Mammary microvascular endothelial cell (primary cell): ENCODE results near the gene RASGRP4. TPM values are rescaled to one million over a fixed set of nuclear protein-coding genes. Genes with fewer than 3 reads are reported as not detected.

Source experiments
- total RNA-seq: library from RNA; depleted of rRNA; stranded (reverse); fragments of >200 nt; gene quantifications from 2 replicates; pipeline ENCODE4 v1.2.3, GENCODE V29; 2015

RASGRP4 gene, protein sequence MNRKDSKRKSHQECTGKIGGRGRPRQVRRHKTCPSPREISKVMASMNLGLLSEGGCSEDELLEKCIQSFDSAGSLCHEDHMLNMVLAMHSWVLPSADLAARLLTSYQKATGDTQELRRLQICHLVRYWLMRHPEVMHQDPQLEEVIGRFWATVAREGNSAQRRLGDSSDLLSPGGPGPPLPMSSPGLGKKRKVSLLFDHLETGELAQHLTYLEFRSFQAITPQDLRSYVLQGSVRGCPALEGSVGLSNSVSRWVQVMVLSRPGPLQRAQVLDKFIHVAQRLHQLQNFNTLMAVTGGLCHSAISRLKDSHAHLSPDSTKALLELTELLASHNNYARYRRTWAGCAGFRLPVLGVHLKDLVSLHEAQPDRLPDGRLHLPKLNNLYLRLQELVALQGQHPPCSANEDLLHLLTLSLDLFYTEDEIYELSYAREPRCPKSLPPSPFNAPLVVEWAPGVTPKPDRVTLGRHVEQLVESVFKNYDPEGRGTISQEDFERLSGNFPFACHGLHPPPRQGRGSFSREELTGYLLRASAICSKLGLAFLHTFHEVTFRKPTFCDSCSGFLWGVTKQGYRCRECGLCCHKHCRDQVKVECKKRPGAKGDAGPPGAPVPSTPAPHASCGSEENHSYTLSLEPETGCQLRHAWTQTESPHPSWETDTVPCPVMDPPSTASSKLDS
- total RNA-seq = not detected in 2 replicates

GRCh38 chr19:38425810-38426466 lies at the start of gene RASGRP4:
RASGRP4 (minus strand) TSS chr19:38426219; CDS start chr19:38426091, 128 bp downstream.

GRCh38 chr19:38433268-38433733 lies 7.3 kb upstream of the RASGRP4 start, which contains the start of gene RYR1:
RYR1 (plus strand) TSS chr19:38433691; CDS start chr19:38433830, 139 bp downstream.

GRCh38 chr19:38402967-38403674 lies 22.9 kb downstream of the RASGRP4 start, which contains the start of gene FAM98C:
FAM98C (plus strand) TSS chr19:38403093; CDS start chr19:38403154, 61 bp downstream.

GRCh38 chr19:38388349-38389100 lies 37.5 kb downstream of the RASGRP4 start, which contains the start of gene SPRED3:
SPRED3 (plus strand) TSS chr19:38388697; CDS start chr19:38390303, 1,606 bp downstream.

DNA sequence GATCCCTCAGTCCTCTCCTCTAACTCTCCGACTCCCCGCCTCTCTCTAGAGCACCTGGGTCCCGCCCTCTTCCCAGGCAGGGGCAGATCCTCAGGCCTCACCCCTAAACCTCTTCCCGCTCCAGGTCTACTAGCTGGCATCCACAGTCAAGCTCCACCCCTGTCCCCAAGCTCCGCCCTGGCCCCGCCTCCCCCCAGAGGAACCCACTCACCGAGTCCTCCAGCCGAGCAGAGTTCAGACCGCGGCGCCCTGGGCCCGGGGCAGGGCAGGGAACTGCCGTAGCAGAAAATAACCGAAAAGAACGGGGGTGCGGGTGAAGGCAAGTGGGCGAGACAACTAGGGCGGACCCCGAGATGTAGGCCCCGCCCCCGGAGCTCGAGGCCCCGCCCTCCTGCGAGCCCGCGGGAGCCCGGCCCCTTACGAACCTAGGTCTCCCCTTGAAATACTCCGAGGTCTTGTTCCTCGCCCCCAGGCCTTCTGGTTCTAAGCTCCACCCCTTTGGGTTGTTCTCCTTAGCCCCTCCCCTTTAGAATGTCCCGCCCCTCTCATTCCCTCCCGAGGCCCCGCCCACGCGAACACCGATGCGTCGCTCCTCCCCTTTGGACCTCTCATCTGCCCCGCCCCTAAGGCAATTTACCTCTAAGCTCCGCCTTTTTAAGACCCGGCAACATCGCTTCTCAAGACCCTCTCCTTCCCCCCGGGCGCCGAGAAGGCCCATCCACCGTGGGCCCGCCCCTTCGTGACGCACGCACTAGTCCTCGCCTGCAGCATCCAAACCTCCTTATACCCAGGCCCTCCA lies 38.3 kb downstream of the RASGRP4 start, which contains the start of gene GGN:
TSS of gene GGN (minus strand) at position 485 of the 799 bp plus-strand sequence. CDS start 773 bp downstream, outside the sequence.

GRCh38 chr19:38374332-38375097 lies 51.5 kb downstream of the RASGRP4 start, which contains the start of gene PSMD8:
PSMD8 (plus strand) TSS chr19:38374571; CDS start chr19:38374602, 31 bp downstream.

Other genes starting within 250 kb of the RASGRP4 start
- 0.93 and 3.1 TPM in 2 replicates for gene DPF1, start 202.0 kb downstream of the RASGRP4 start, total RNA-seq
- 26.8 and 28.3 TPM in 2 replicates for gene PPP1R14A, start 169.8 kb downstream of the RASGRP4 start, total RNA-seq
- gene SPINT2, start 161.6 kb downstream of the RASGRP4 start, total RNA-seq = 15.5 and 16.9 TPM in 2 replicates
- 65.5 and 83.0 TPM in 2 replicates for gene C19orf33, start 122.0 kb downstream of the RASGRP4 start, total RNA-seq
- gene YIF1B, start 110.3 kb downstream of the RASGRP4 start, total RNA-seq = 126 and 131 TPM in 2 replicates
- 6.3 and 7.4 TPM in 2 replicates for gene KCNK6, start 106.4 kb downstream of the RASGRP4 start, total RNA-seq
- 0.07 and 0.34 TPM in 2 replicates for gene CATSPERG, start 90.4 kb downstream of the RASGRP4 start, total RNA-seq
- 310 and 371 TPM in 2 replicates for gene PSMD8, start 51.6 kb downstream of the RASGRP4 start, total RNA-seq
- gene GGN, start 38.2 kb downstream of the RASGRP4 start, total RNA-seq = 0.94 and 2.9 TPM in 2 replicates
- 3.4 and 4.4 TPM in 2 replicates for gene SPRED3, start 37.5 kb downstream of the RASGRP4 start, total RNA-seq
- 10.9 and 18.6 TPM in 2 replicates for gene FAM98C, start 23.1 kb downstream of the RASGRP4 start, total RNA-seq
- gene RYR1, start 7.5 kb upstream of the RASGRP4 start, total RNA-seq = not detected in 2 replicates
- gene MAP4K1, start 191.7 kb upstream of the RASGRP4 start, total RNA-seq = not detected in 2 replicates
- gene EIF3K, start 193.0 kb upstream of the RASGRP4 start, total RNA-seq = 464 and 585 TPM in 2 replicates
- 640 and 700 TPM in 2 replicates for gene ACTN4, start 221.4 kb upstream of the RASGRP4 start, total RNA-seq